Activated naive CD4-positive, alpha-beta T cell treated with anti-CD3 and anti-CD28 coated beads, Interleukin-2, amount 50 U/mL, for 16 hours (primary cell): ENCODE measurements around the gene TNXB.
"Not testable (repeated sequence)": the region's sequence is repeated elsewhere in the genome, so short reads cannot be mapped to it uniquely, and the experiment has no call there.

Experiments
- DNase-seq: peaks from one replicate; pipeline ENCODE4 v3.0.0-alpha.2; 2020

The TNXB gene

GRCh38 chr6:32109114-32109764 lies at the start of gene TNXB:
Gene TNXB, minus strand, starts transcription at chr6:32109338. Its CDS starts 11,140 bp downstream, at chr6:32098198.
- no peak for DNase-seq

GRCh38 chr6:32158052-32158451 lies 48.9 kb upstream of the TNXB start:
- no peak for DNase-seq

GRCh38 chr6:32156891-32157290 lies 47.8 kb upstream of the TNXB start:
- DNase-seq = no peak

- DNase-seq = peak; percentile 60
These were observed 45.5 kb upstream of the TNXB start for GRCh38 chr6:32154514-32155161.

- DNase-seq = peak; percentile 76
These were observed 44.7 kb upstream of the TNXB start, which contains the start of gene PPT2 for GRCh38 chr6:32153564-32154513. Gene PPT2, plus strand, starts transcription at chr6:32154141. Its CDS starts 454 bp downstream, at chr6:32154595.

GRCh38 chr6:32152769-32153563 lies 43.8 kb upstream of the TNXB start:
- no peak for DNase-seq

- no peak for DNase-seq
These were observed 43.0 kb upstream of the TNXB start, which contains the start of gene PRRT1 for GRCh38 chr6:32151863-32152768. Gene PRRT1, minus strand, starts transcription at chr6:32151939. Its CDS starts 112 bp downstream, at chr6:32151827.

GRCh38 chr6:32151181-32151862 lies 42.2 kb upstream of the TNXB start:
- no peak for DNase-seq

GRCh38 chr6:32149932-32150870 lies 41.1 kb upstream of the TNXB start:
- no peak for DNase-seq

- no peak for DNase-seq
These were observed 40.1 kb upstream of the TNXB start for GRCh38 chr6:32149092-32149755.

- DNase-seq = peak; percentile 74
These were observed 39.4 kb upstream of the TNXB start for GRCh38 chr6:32148289-32149091.

GRCh38 chr6:32147401-32148132 lies 38.4 kb upstream of the TNXB start:
- DNase-seq = no peak

GRCh38 chr6:32146687-32147086 lies 37.5 kb upstream of the TNXB start:
- no peak for DNase-seq

- no peak for DNase-seq
These were observed 37.1 kb upstream of the TNXB start for GRCh38 chr6:32146287-32146686.

- DNase-seq = not testable (repeated sequence)
These were observed 35.1 kb upstream of the TNXB start for GRCh38 chr6:32144238-32144637.

GRCh38 chr6:32140420-32141046 lies 31.4 kb upstream of the TNXB start:
- DNase-seq = no peak

- no peak for DNase-seq
These were observed 30.5 kb upstream of the TNXB start for GRCh38 chr6:32139590-32139989.
